HG02678 (cell line): ENCODE data around the gene DCUN1D2.
"Not testable (repeated sequence)": the region's sequence is repeated elsewhere in the genome, so short reads cannot be mapped to it uniquely, and the experiment has no call there.

Source experiments
- ATAC-seq: cut with Tn5 transposase; IDR thresholded peaks from one replicate; pipeline ENCODE4 v1.9.1; 2021; ENCODE audit warnings: mild to moderate bottlenecking, moderate library complexity; ENCODE audit not compliant: unreplicated experiment

DCUN1D2 gene

DNA sequence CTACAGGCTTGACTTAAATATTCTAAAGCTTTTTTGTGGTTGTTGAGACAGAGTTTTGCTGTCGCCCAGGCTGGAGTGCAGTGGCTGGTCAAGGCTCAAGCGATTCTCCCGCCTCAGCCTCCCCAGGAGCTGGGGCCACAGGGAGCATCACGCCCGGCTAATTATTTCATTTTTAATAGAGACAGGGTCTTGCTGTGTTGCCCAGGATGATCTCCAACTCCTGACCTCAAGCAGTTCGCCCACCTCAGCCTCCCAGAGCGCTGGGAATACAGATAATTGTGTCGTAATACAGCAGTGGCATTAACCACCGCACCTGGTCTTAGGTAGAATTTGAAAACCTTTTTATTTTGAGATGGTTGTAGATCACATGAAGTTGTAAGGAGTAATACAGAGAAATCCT, 1.5 kb upstream of the DCUN1D2 start:
- ATAC-seq, result no peak

DNA sequence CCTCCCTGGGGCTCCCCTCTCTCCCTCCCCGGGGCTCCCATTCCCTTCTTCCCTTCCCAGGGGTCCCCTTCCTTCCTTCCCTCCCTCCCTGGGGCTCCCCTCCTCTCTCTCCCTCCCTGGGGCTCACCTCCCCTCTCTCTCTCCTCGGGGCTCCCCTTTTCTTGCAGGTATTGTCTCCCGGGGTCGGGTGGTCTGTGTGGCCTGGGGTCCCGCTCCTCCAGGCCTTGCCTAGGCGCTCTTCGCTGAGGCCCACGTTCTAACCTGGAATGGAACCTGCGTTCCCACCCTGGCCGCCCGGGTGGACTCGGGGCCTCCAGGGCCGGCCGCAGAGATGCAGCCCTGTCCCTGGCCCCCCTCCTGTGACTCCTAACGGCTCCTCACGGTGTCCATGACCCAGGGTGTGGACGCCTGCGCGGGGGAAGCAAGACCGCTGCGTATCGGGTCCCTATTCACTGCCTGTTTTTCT, 940 bp upstream of the DCUN1D2 start:
- ATAC-seq, result no peak

DNA sequence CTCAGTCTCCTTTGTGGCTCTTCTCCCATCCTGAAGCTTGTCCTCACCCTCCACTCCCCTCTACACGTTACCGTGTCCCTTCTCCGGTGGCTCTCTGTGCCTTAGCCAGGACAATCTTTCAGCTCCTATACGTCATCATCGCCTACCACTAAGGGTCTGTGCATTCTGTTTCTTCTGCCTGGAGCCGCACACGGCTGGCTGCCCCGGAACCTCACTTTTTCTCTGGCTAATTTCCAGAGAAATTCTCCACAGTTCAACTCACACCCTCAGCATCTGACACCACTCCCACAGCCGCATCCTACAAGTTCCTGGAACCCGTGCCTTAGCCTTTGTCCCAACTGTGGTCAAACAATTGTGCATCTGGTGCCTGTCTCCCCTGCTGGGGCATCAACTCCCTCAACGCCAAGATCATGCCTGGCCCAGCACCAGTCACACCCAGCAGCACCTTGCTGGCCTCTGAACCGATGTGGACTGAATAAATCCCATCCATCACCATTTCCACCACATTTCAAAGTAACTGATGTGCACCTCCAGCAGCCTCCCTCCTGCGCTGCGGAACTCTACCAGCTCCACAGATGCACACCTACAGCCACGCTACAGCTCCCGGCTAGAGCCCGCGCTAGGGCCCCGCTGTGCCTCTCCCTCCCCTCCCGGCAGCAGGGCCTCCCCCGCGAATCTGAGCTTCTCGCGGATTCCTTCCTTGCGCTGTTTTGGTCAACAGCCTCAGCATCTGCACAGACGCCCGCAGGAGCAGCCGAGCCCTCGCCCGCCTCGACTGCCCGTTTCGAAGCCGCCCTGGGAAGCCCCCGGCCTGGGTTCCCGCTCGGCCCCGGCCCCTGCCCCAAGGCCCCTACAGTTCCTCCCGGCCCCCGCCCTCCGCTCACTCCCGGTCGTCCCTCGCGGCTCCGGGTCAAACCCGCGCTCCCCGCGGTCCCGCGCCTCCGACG, 689 bp downstream of the DCUN1D2 start:
- peak; percentile 13 for ATAC-seq

DNA sequence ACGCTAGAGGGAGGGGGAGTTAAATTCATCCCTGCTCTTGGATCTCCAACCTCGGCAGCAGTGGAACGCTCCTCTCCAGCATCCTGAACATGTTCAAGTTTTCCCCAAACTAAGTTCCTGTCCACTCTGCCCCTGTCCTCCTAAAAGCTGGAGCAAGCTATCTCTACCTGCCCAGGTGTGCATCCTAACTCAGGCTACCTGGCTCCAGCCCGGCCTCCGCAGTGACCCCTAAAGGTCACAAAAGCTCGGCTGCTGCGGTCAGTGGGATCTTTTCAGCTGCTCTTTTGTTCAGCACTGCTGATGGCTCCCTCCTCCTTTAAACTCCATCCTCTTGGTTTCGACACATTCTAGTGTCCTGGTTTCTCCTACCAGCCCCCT, 1.4 kb downstream of the DCUN1D2 start:
- no peak for ATAC-seq

DNA sequence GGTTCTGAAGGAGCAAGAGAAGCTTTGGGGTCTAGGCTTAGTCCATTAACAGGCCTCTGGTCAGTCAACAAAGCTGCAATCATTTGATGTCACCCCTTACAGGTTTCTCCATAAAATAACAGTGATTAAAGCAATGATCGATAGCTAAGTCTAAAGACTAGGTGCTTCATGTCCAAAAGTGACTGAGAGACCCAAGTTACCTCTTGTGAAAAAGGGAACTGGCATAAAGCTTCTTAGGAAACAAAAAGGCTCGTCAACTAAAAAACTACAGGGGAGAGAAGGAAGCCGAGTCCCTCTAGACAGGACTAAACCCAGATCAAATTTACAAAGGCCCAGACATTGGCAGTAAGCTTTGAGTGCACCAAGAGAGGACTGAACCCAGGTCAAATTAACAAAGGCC, 2.2 kb downstream of the DCUN1D2 start:
- ATAC-seq, result no peak

DNA sequence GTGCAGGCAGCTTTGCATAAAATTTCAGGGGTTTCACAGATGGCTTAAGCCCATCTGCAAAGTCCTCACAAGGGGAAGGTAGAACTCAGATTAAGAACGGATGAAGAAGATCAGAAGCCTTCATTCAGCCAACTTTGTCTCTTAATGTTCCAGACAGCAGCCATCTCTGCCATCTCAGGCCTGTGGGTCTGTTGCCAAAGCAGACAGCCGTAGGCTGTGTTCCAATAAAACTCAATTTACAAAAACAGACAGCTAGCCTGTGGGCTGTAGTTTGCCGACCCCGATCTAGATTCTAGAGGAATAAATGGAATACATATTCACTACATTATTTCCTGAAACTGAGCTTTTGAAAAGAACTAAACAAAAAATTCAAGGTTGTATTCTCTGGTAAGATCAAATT, 3.8 kb downstream of the DCUN1D2 start:
- ATAC-seq, result no peak

DNA sequence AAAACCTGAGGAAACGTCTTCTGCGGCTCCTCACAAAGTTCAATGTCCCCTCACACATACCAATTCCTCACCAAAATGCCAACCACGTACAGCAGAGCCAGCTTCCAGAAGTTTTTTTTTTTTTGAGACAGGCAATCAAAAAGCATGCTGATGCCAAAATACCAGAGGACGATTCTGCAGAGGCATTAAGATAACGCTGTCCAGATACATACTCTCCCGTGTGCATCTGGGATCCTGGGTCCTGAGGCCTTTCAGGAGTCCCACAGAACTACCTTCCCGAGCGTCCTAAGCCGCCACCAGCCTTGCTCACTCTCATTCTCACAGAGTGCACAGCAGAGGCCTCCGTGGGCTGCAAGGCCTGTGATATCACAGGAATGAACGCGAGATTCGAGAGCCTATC, 5.0 kb downstream of the DCUN1D2 start:
- ATAC-seq, result no peak

DNA sequence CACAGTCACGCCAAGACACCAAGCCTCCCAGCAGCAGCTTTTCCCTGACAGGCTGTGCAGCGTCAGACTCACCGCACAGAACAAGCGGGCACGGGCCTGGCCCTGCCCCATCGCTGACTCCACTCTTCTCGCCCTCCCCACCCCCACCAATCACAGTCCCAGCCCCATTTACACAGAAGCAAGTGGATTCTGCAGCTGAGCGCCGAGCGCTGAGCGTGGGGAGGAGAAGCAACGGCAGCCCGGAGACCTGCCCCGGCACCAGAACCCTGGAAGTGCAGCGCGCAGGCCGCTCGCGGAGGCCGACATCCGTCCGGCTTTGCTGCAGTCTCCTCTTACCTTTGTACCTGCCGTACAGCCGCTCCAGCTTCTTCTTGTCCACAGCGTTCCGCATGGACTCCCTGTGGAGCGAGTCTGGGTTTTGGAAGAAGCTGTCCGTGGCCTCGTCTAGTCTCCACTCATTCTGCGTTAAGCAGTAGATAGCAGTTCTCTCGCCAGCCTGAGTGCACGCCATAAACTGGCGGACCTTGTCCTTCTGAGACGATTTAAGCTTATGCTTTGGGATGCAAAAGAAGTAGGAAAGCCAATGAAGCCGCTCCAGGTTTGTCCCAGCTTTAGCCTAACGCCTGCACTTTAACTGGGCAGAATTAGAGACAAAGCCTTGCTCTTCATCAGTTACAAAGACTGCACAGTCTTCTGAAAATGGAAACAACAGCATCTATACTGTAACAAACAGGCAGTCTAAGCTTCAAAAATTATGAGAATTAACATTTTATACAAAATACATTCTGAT, 6.8 kb downstream of the DCUN1D2 start:
- no peak for ATAC-seq

DNA sequence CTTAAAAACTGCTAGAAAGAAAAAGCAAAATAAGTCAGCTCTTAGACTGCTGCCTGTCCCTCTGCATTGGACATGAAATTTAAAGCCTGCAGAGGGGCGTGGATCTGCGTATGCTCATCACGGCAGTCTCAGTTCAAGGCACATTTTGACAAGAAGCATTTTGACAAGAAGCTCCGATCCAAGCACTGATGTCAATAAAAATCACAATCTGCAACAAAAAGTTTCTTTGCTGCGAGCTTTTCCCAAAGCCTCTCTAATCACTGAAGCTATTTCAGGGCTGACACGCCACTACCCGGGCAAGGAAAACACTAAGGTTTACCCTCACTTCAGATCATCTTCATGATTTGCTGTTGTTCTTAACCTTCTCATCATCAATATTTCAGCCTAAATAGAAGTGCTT, 7.4 kb downstream of the DCUN1D2 start:
- ATAC-seq, result no peak

DNA sequence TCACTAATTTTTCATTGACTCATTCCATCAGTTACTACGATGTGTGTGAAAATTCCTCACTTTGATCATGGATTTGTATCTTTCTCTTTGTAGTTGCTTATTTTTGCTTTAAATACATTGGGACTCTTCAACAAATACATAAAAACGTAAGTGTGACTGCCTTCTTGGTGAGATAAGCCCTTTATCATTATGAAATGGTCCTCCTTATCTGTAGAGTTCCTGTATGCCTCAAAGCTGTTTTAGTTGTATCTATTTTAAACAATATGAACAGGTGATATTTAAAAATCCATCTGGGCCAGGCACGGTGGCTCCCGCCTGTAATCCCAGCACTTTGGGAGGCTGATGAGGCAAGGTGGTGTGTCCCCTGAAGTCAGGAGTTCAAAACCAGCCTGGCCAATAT, 11.3 kb downstream of the DCUN1D2 start:
- no peak for ATAC-seq

DNA sequence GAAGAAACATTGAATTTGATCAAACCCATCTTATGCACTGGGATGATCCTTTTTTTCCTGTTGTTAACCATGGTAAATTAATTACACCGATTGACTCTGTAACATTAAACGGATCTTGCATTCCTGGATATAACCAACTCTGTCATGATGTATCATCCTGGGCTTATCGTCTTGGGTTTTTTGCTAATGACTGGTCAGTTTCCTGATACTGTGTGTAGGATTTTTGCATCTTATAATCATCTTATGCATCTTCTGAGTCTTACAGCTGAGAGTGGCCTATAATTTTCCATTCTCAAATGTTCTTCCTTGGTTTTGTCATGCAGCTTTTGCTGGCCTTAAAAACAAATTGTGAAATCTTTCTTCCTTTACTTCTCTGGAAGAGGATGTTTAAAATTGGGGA, 12.8 kb downstream of the DCUN1D2 start:
- no peak for ATAC-seq

DNA sequence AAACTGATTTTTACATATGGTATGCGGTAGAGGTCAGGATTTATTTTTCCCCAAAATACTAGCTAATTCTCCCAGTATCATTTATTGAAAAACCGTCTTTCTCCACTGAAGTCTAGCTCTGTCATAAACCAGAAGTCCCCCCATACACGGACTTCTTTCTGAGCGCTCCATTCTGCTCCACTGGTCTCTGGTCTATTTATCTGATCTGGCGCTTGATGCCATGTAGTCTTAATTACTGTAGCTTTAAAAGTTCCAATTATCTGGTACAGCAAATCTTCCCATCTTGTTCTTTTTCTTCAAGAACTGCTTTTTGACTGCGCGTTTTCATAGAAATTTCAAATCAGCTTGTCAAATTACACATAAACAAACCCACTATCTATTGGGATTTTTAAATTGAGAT, 13.7 kb downstream of the DCUN1D2 start:
- ATAC-seq, result no peak

DNA sequence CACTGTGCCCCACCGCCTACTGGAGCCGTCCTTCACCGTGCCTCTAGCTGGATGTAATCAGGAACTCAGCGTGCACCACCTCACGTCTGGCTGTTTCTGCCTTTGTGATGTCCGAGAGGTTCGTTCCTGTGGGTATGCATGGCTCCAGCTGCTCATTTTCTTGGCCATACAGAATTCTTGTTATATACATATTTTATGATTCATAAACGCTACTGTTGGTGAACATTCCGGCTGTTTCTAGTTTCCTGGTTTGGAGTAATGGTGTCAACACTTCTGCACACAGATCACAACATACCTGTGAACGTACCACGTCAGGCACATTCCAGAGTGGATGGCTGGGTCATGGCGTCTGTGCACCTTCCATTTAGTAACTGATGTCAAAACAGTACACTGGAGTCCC, 14.6 kb downstream of the DCUN1D2 start:
- ATAC-seq, result no peak

DNA sequence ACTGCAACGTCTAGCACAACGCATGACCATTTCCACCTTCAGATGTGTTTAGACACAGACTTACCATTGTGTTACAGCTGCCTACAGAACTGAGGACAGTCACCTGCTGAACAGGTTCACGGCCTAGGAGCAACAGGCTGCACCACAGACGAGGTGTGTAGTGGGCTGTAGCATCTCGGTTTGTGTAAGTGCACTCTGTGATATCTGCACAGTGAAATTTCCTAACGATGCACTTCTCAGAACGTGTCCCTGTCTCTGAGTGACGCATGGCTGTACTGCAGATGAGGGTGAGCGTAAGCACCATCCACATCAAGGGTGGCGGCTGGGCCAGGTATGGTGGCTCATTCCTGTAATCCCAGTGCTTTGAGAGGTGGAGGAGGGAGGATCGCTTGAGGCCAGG, 15.2 kb downstream of the DCUN1D2 start:
- ATAC-seq, result no peak

DNA sequence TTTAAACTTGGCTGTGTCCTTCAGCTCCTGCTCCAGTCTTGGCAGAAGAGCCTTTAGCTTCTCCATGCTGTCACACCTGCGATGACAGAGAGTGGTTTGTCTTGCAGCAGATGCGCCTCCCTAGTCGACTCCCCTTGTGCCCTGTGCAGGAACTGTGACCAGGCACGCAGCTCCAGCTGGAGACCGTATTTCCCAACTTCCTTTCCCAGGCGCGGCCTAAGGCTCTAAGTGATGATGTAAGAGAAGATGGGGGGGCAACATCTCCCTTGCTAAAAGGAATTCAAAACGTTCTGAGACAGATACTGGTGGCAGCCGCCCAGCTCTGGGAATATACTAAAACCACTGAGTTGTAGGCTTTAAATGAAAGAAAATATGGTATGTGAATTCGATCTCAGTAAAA, 16.3 kb downstream of the DCUN1D2 start:
- no peak for ATAC-seq

DNA sequence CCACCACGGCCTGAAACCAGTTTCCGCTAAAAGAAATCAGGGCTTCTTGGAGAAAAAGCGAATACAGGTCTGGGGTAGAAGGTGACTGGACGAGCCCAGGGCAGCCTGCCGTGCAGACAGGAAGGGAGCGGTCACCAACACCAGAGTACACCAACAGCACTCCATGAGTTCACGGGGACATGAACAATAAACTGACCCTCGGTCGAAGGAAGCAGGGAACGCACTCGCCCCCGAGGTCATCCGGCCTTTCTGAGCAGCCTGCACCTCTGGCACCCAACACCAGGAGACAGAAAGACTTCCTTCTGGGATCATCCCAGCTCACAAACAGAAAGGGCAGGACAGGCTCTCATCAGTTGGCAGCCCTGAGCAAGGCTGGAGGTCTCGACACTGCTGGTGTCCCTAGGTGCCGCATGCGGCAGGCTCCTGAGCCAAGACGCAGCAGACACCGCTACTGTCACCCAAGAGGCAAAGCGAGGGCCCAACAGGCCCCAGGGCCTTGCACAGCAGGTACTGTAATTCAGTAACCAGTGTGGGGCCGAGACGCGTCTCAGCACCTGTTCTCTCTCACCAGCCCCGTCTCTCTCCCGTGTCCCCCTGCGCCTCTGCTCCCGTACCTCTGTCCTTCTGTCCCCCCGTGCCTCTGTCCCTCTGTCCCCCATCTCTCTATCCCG, 18.0 kb downstream of the DCUN1D2 start:
- no peak for ATAC-seq

DNA sequence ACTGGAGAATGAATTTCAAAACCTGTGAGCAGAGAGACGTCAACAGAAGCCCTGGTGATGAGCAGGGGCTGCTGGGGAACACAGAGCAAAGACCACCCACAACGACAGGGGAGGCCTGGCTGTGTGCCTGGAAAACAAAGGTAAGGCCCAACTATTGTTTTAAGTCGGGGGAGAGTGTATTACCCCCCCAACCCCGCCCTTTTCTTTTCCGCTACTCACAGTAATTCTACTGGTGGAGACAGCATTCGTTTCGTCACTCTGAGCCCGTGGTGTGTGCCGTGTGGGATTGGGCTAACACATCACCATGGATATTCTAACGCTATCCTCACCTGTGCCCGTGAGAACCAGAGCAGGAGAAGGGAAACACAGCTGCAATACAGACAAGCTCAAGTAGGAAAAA, 18.7 kb downstream of the DCUN1D2 start:
- ATAC-seq, result no peak

DNA sequence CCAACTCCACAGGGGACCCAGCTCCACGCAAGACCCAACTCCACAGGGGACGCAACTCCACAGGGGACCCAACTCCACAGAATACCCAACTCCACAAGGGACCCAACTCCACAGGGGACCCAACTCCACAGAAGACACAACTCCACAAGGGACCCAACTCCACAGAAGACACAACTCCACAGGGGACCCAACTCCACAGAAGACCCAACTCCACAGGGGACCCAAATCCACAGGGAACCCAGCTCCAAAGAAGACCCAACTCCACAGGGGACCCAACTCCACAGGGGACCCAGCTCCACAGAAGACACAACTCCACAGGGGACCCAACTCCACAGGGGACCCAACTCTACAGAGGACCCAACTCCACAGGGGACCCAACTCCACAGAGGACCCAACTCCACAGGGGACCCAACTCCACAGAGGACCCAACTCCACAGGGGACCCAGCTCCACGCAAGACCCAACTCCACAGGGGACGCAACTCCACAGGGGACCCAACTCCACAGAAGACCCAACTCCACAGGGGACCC, 19.8 kb downstream of the DCUN1D2 start:
- ATAC-seq, result not testable (repeated sequence)

DNA sequence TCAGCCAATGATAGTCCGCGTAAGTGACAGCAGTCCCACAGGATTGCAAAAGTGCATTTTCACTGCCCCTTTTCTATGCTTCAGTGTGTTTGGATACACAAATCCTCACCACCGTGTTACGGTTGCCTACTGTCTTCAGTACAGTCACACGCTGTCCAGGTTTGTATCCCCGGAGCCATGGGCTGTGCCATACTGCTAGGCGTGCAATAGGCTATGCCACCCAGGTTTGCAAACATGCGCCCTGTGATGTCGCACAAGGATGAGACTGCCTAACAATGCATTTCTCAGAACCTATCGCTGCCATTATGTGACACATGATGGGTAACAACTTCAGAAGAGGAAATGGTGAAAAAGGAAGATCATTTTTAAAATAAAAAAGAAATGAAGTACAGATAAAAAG, 20.4 kb downstream of the DCUN1D2 start:
- no peak for ATAC-seq

DNA sequence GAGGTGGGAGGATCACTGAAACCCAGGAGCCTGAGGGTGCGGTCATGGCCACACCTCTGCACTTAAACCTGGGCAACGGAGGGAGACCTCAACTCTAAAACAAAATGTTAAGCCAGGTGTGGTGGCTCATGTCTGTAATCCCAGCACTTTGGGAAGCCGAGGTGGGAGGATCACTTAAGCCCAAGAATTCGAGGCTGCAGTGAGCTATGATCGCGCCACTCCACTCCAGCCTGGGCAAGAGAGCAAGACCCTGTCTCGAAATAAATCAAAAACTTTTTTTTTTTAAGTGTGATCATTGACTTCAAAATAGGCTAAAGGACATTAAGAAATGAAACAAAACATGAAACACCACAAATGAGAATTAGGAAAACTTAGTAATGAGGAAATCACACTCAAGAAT, 20.9 kb downstream of the DCUN1D2 start:
- ATAC-seq, result no peak

DNA sequence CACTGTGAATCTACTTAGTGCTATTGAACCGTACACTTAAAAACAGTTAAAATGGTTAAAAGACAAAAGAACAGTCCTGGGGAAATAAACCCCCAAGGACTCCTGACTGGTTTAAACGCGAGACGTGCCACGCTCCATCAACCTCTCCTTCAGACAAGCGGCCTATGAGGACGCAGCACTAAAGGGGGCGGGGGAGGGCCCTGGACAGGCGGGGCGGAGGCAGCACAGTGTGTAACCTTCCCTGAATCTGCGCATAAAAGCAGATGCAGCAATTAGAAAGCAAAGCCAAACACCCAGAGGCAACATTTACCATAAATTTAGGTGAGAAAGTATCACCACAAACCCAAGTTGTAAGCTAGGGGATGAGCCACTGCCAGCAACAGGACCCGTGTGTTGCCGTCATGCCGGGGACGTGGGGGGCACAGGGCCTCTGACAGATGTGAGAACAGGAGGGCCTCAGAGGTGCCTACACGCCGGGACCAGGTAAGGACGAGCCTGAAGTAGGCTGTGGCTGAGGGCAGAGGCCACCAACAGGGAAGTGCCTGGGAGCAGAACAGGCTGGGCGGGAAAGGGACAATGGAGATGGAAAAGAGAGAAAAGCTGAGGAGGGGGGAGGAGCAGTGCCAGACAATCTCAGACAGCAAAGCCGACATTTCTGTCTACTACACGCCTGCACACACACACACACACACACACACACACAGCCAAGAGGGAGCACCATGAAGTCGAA, 21.9 kb downstream of the DCUN1D2 start:
- no peak for ATAC-seq
